Measurements from ENCODE around the gene CLIC6.

Gene CLIC6

GRCh38 chr21:34639882-34640788, 28.7 kb upstream of the CLIC6 start:
- Histone ChIP-seq H3K9ac (ENCODE audit: low read length) (no peak overlapping the region), H3K36me3 (ENCODE audit: insufficient read depth, low read length) (no peaks in the 10 kb centered on the region), H3K4me1 (ENCODE audit: insufficient read depth, low read length) (no peaks in the 10 kb centered on the region), H3K27me3 (ENCODE audit: control insufficient read depth in 1 of 2, insufficient read depth in 2 of 2, low read length in 2 of 2) (no peaks in the 10 kb centered on the region), H3K27ac (ENCODE audit: low read depth, low read length) (no peak overlapping the region), H3K4me3 (ENCODE audit: low read depth in 1 of 2, low read length in 2 of 2) (no peak overlapping the region), H3K9me3 (ENCODE audit: low read length) (no peaks in the 10 kb centered on the region)

- no peaks in the 10 kb centered on the region for H3K9me3 ChIP-seq (ENCODE audit: low read length)
- no peaks in the 10 kb centered on the region for H3K4me1 ChIP-seq (ENCODE audit: insufficient read depth, low read length)
- no peak overlapping the region for H3K4me3 ChIP-seq (ENCODE audit: low read depth in 1 of 2, low read length in 2 of 2)
- no peaks in the 10 kb centered on the region for H3K27me3 ChIP-seq (ENCODE audit: control insufficient read depth in 1 of 2, insufficient read depth in 2 of 2, low read length in 2 of 2)
- H3K9ac ChIP-seq (ENCODE audit: low read length), result no peak overlapping the region
- H3K36me3 ChIP-seq (ENCODE audit: insufficient read depth, low read length), result no peaks in the 10 kb centered on the region
- H3K27ac ChIP-seq (ENCODE audit: low read depth, low read length), result no peak overlapping the region
Measured at GRCh38 chr21:34640858-34641257, 27.9 kb upstream of the CLIC6 start.

- Histone ChIP-seq H3K4me1 (ENCODE audit: insufficient read depth, low read length) (no peaks in the 10 kb centered on the region), H3K9ac (ENCODE audit: low read length) (no peak overlapping the region), H3K27ac (ENCODE audit: low read depth, low read length) (no peak overlapping the region), H3K36me3 (ENCODE audit: insufficient read depth, low read length) (no peaks in the 10 kb centered on the region), H3K4me3 (ENCODE audit: low read depth in 1 of 2, low read length in 2 of 2) (no peak overlapping the region), H3K9me3 (ENCODE audit: low read length) (no peaks in the 10 kb centered on the region), H3K27me3 (ENCODE audit: control insufficient read depth in 1 of 2, insufficient read depth in 2 of 2, low read length in 2 of 2) (no peaks in the 10 kb centered on the region)
Measured at GRCh38 chr21:34642211-34643075, 26.4 kb upstream of the CLIC6 start.

- Histone ChIP-seq H3K36me3 (ENCODE audit: insufficient read depth, low read length) (no peaks in the 10 kb centered on the region), H3K9me3 (ENCODE audit: low read length) (no peaks in the 10 kb centered on the region)
Measured at GRCh38 chr21:34644825-34645224, 24.0 kb upstream of the CLIC6 start.

GRCh38 chr21:34647555-34647954, 21.2 kb upstream of the CLIC6 start:
- Histone ChIP-seq H3K4me1 (ENCODE audit: insufficient read depth, low read length) (no peaks in the 10 kb centered on the region), H3K36me3 (ENCODE audit: insufficient read depth, low read length) (no peaks in the 10 kb centered on the region), H3K9me3 (ENCODE audit: low read length) (no peaks in the 10 kb centered on the region), H3K27me3 (ENCODE audit: control insufficient read depth in 1 of 2, insufficient read depth in 2 of 2, low read length in 2 of 2) (no peaks in the 10 kb centered on the region), H3K4me3 (ENCODE audit: low read depth in 1 of 2, low read length in 2 of 2) (no peak overlapping the region), H3K9ac (ENCODE audit: low read length) (no peak overlapping the region), H3K27ac (ENCODE audit: low read depth, low read length) (no peak overlapping the region)

More at GRCh38 chr21:34644825-34645224, 24.0 kb upstream of the CLIC6 start:
- no peak overlapping the region for H3K27ac ChIP-seq (ENCODE audit: low read depth, low read length)
- H3K9ac ChIP-seq (ENCODE audit: low read length), result no peak overlapping the region
- no peaks in the 10 kb centered on the region for H3K4me1 ChIP-seq (ENCODE audit: insufficient read depth, low read length)
- no peaks in the 10 kb centered on the region for H3K27me3 ChIP-seq (ENCODE audit: control insufficient read depth in 1 of 2, insufficient read depth in 2 of 2, low read length in 2 of 2)
- H3K4me3 ChIP-seq (ENCODE audit: low read depth in 1 of 2, low read length in 2 of 2), result no peak overlapping the region

- H3K4me3 ChIP-seq (ENCODE audit: low read depth in 1 of 2, low read length in 2 of 2), result no peak overlapping the region
- no peaks in the 10 kb centered on the region for H3K27me3 ChIP-seq (ENCODE audit: control insufficient read depth in 1 of 2, insufficient read depth in 2 of 2, low read length in 2 of 2)
- no peak overlapping the region for H3K27ac ChIP-seq (ENCODE audit: low read depth, low read length)
- H3K36me3 ChIP-seq (ENCODE audit: insufficient read depth, low read length), result no peaks in the 10 kb centered on the region
- H3K4me1 ChIP-seq (ENCODE audit: insufficient read depth, low read length), result no peaks in the 10 kb centered on the region
- no peaks in the 10 kb centered on the region for H3K9me3 ChIP-seq (ENCODE audit: low read length)
- H3K9ac ChIP-seq (ENCODE audit: low read length), result no peak overlapping the region
Measured at GRCh38 chr21:34648739-34649297, 20.0 kb upstream of the CLIC6 start.

- Histone ChIP-seq H3K36me3 (ENCODE audit: insufficient read depth, low read length) (no peaks in the 10 kb centered on the region), H3K4me3 (ENCODE audit: low read depth in 1 of 2, low read length in 2 of 2) (no peak overlapping the region), H3K9ac (ENCODE audit: low read length) (no peak overlapping the region), H3K27ac (ENCODE audit: low read depth, low read length) (no peak overlapping the region), H3K9me3 (ENCODE audit: low read length) (no peaks in the 10 kb centered on the region), H3K4me1 (ENCODE audit: insufficient read depth, low read length) (no peaks in the 10 kb centered on the region), H3K27me3 (ENCODE audit: control insufficient read depth in 1 of 2, insufficient read depth in 2 of 2, low read length in 2 of 2) (no peaks in the 10 kb centered on the region)
Measured at GRCh38 chr21:34649400-34649799, 19.4 kb upstream of the CLIC6 start.

GRCh38 chr21:34650861-34651431, 17.8 kb upstream of the CLIC6 start:
- Histone ChIP-seq H3K4me1 (ENCODE audit: insufficient read depth, low read length) (no peaks in the 10 kb centered on the region), H3K27me3 (ENCODE audit: control insufficient read depth in 1 of 2, insufficient read depth in 2 of 2, low read length in 2 of 2) (no peaks in the 10 kb centered on the region), H3K9me3 (ENCODE audit: low read length) (no peaks in the 10 kb centered on the region), H3K27ac (ENCODE audit: low read depth, low read length) (no peak overlapping the region), H3K9ac (ENCODE audit: low read length) (no peak overlapping the region), H3K36me3 (ENCODE audit: insufficient read depth, low read length) (no peaks in the 10 kb centered on the region), H3K4me3 (ENCODE audit: low read depth in 1 of 2, low read length in 2 of 2) (no peak overlapping the region)

- Histone ChIP-seq H3K9me3 (ENCODE audit: low read length) (no peaks in the 10 kb centered on the region), H3K4me3 (ENCODE audit: low read depth in 1 of 2, low read length in 2 of 2) (no peak overlapping the region), H3K27me3 (ENCODE audit: control insufficient read depth in 1 of 2, insufficient read depth in 2 of 2, low read length in 2 of 2) (no peaks in the 10 kb centered on the region), H3K4me1 (ENCODE audit: insufficient read depth, low read length) (no peaks in the 10 kb centered on the region), H3K27ac (ENCODE audit: low read depth, low read length) (no peak overlapping the region), H3K36me3 (ENCODE audit: insufficient read depth, low read length) (no peaks in the 10 kb centered on the region), H3K9ac (ENCODE audit: low read length) (no peak overlapping the region)
Measured at GRCh38 chr21:34651642-34652041, 17.2 kb upstream of the CLIC6 start.

- Histone ChIP-seq H3K36me3 (ENCODE audit: insufficient read depth, low read length) (no peaks in the 10 kb centered on the region), H3K4me1 (ENCODE audit: insufficient read depth, low read length) (no peaks in the 10 kb centered on the region), H3K27me3 (ENCODE audit: control insufficient read depth in 1 of 2, insufficient read depth in 2 of 2, low read length in 2 of 2) (no peaks in the 10 kb centered on the region), H3K4me3 (ENCODE audit: low read depth in 1 of 2, low read length in 2 of 2) (no peak overlapping the region), H3K9me3 (ENCODE audit: low read length) (no peaks in the 10 kb centered on the region), H3K9ac (ENCODE audit: low read length) (no peak overlapping the region), H3K27ac (ENCODE audit: low read depth, low read length) (no peak overlapping the region)
Measured at GRCh38 chr21:34653522-34653921, 15.3 kb upstream of the CLIC6 start.

- H3K9ac ChIP-seq (ENCODE audit: low read length), result no peak overlapping the region
- H3K27me3 ChIP-seq (ENCODE audit: control insufficient read depth in 1 of 2, insufficient read depth in 2 of 2, low read length in 2 of 2), result no peaks in the 10 kb centered on the region
- peaks cover 3% of the 10 kb centered on the region for H3K9me3 ChIP-seq (ENCODE audit: low read length)
- H3K4me1 ChIP-seq (ENCODE audit: insufficient read depth, low read length), result no peaks in the 10 kb centered on the region
- H3K36me3 ChIP-seq (ENCODE audit: insufficient read depth, low read length), result no peaks in the 10 kb centered on the region
- H3K27ac ChIP-seq (ENCODE audit: low read depth, low read length), result no peak overlapping the region
- no peak overlapping the region for H3K4me3 ChIP-seq (ENCODE audit: low read depth in 1 of 2, low read length in 2 of 2)
Measured at GRCh38 chr21:34661848-34662247, 6.9 kb upstream of the CLIC6 start.

All from muscle layer of colon (tissue), 2 donors.